Right lobe of liver (tissue), 4 donors: Measurements from ENCODE around the gene MRPL47.

Experiments used
- CTCF ChIP-seq, 4 donors: fragments of 200-600 bp in 3 of 4; fragments of 450-650 bp in 1 of 4; IDR thresholded peaks; one replicate each; pipeline versions ENCODE4 v1.5.1 to v1.8.0; 2016 to 2022; ENCODE audit warnings: antibody characterized with exemption in 4 of 4, mild to moderate bottlenecking in 2 of 4
- POLR2A ChIP-seq: fragments of 450-650 bp; IDR thresholded peaks from one replicate; pipeline ENCODE4 v1.6.1; 2017; ENCODE audit warnings: antibody characterized with exemption, mild to moderate bottlenecking
- donor health status: DM: no; HTN: no; CAD: no.
- donor health status: DM: no; HTN: no; CAD: no.
- donor health status: DM: no; HTN: yes; CAD: no.

GRCh38 chr3:179613807-179614206 lies 9.4 kb upstream of the MRPL47 start:
- TF ChIP-seq POLR2A (no peak), CTCF (IDR thresholded peaks at IDR 0.05) (no peak)
